Gastroesophageal sphincter (tissue), 3 donors: ENCODE measurements around the gene RAPGEFL1.

Experiments
- CTCF ChIP-seq, 4 experiments: fragments of 200-600 bp in 2 of 4; fragments of 450-650 bp in 2 of 4; sonication (generic) in 1 of 4; IDR thresholded peaks; one replicate each; pipeline ENCODE4 v1.5.1; 2017 to 2019; ENCODE audit warnings: antibody characterized with exemption in 4 of 4, mild to moderate bottlenecking in 2 of 4, moderate library complexity in 2 of 4
- POLR2A ChIP-seq, 2 donors: fragments of 450-650 bp; IDR thresholded peaks; one replicate each; pipeline ENCODE4 v1.6.1; 2017; ENCODE audit warnings: antibody characterized with exemption in 2 of 2, mild to moderate bottlenecking in 2 of 2, moderate library complexity in 1 of 2
- POLR2AphosphoS5 ChIP-seq: sonication (generic); formaldehyde crosslinking; IDR thresholded peaks from one replicate; pipeline ENCODE4 v1.6.1; 2017; ENCODE audit warnings: antibody characterized with exemption

- TF ChIP-seq POLR2AphosphoS5 (no peak), CTCF (IDR thresholded peaks at IDR 0.05) (no peak), POLR2A (IDR thresholded peaks at IDR 0.05) (no peak)
These were observed 42.5 kb downstream of the RAPGEFL1 start for GRCh38 chr17:40219594-40220338.
